HG02885 (cell line): ENCODE measurements around the gene DIPK1A.

ENCODE experiments used
- ATAC-seq: cut with Tn5 transposase; IDR thresholded peaks from one replicate; pipeline ENCODE4 v1.9.1; 2021; ENCODE audit warnings: mild to moderate bottlenecking; ENCODE audit not compliant: unreplicated experiment, poor library complexity

DIPK1A gene

GRCh38 chr1:92845908-92846307, 115.4 kb downstream of the DIPK1A start:
- ATAC-seq: no peak

- no peak for ATAC-seq
These were observed 116.8 kb downstream of the DIPK1A start for GRCh38 chr1:92844439-92844838.

GRCh38 chr1:92843429-92844352, 117.6 kb downstream of the DIPK1A start:
- ATAC-seq: no peak

- no peak for ATAC-seq
These were observed 118.2 kb downstream of the DIPK1A start for GRCh38 chr1:92843046-92843423.

GRCh38 chr1:92842082-92843045, 118.9 kb downstream of the DIPK1A start:
- no peak for ATAC-seq

- no peak for ATAC-seq
These were observed 120.7 kb downstream of the DIPK1A start for GRCh38 chr1:92840600-92840999.

- ATAC-seq: no peak
These were observed 121.8 kb downstream of the DIPK1A start for GRCh38 chr1:92839442-92839841.

GRCh38 chr1:92838519-92838918, 122.7 kb downstream of the DIPK1A start:
- ATAC-seq: no peak

GRCh38 chr1:92837062-92837461, 124.2 kb downstream of the DIPK1A start:
- no peak for ATAC-seq

GRCh38 chr1:92834617-92835016, 126.6 kb downstream of the DIPK1A start:
- ATAC-seq: no peak

- no peak for ATAC-seq
These were observed 127.4 kb downstream of the DIPK1A start for GRCh38 chr1:92833840-92834239.

- ATAC-seq: no peak
These were observed 128.6 kb downstream of the DIPK1A start for GRCh38 chr1:92832537-92833114.

- ATAC-seq: peak; percentile 88
These were observed 129.3 kb downstream of the DIPK1A start, which contains the start of gene RPL5 for GRCh38 chr1:92831762-92832536. TSS of gene RPL5 (plus strand) at chr1:92832040. CDS start at chr1:92832115, 75 bp downstream.

- no peak for ATAC-seq
These were observed 129.9 kb downstream of the DIPK1A start for GRCh38 chr1:92831368-92831761.

GRCh38 chr1:92826792-92827191, 134.5 kb downstream of the DIPK1A start:
- no peak for ATAC-seq

GRCh38 chr1:92822879-92823278, 138.4 kb downstream of the DIPK1A start:
- ATAC-seq: no peak

GRCh38 chr1:92820551-92820950, 140.7 kb downstream of the DIPK1A start:
- no peak for ATAC-seq

GRCh38 chr1:92820024-92820423, 141.2 kb downstream of the DIPK1A start:
- ATAC-seq: no peak

GRCh38 chr1:92817986-92818764, 143.1 kb downstream of the DIPK1A start:
- ATAC-seq: peak; percentile 64
